Bronchial epithelial cell (primary cell): ENCODE data around the gene COL11A1. TPM values are rescaled to one million over a fixed set of nuclear protein-coding genes. Genes with fewer than 3 reads are reported as not detected.
A peak's percentile ranks its signal among the peaks of the same experiment; 100 is the strongest.

Experiments
- DNase-seq: peaks from one replicate; pipeline ENCODE4 v3.0.0-alpha.2; 2010; ENCODE audit warnings: low read depth
- FAIRE-seq: peaks from 2 replicates; lab custom pipeline; 2011; peaks lifted over from hg19 to GRCh38; lab: Jason Lieb, UNC
- H3K27me3 ChIP-seq: 2 replicates; pipeline ENCODE4 v1.5.1; 2011; ENCODE audit warnings: low read length; ENCODE audit not compliant: control insufficient read depth, insufficient read depth
- H3K36me3 ChIP-seq: 2 replicates; pipeline ENCODE4 v1.5.1; 2011; ENCODE audit warnings: low read length; ENCODE audit not compliant: control insufficient read depth, insufficient read depth
- H3K4me3 ChIP-seq: 2 replicates; pipeline ENCODE4 v1.5.1; 2011; ENCODE audit warnings: mild to moderate bottlenecking, low read depth, low read length, control low read depth
- total RNA-seq: library from RNA; depleted of rRNA; stranded (reverse); fragments of >200 nt; gene quantifications from 2 replicates; pipeline ENCODE4 v1.2.1, GENCODE V29; 2014
- TF ChIP-seq, protein P1 (sequence below): IDR thresholded peaks from 2 replicates; pipeline ENCODE4 v1.5.1; 2011; ENCODE audit warnings: mild to moderate bottlenecking, moderate library complexity, low read length, control low read depth, inconsistent platforms; ENCODE audit not compliant: insufficient read depth, severe bottlenecking

Gene COL11A1
- total RNA-seq, 1 donor from 2014 or later: 0.26 TPM

DNA sequence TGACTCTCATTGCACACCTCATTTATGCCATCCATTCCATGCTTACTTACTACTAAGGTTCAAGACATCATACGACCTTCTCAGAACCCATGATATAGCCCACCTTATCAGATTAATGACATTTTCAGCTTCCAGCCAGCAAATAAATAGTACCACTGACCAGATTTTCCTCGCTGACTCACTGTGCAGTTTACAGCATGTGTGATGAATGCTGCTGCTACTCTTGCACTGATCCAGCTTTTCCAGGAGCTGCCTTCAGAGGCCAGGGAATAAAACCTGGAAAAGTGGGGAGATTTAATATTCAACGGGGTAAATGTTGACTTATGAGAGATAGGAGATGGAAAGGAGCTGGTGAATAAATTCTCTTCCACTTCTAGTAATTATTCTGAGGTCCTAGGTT lies 247.1 kb downstream of the COL11A1 start:
- H3K27me3 ChIP-seq: no peaks in the 10 kb centered on the region
- H3K36me3 ChIP-seq: no peaks in the 10 kb centered on the region
- no peak overlapping the region for H3K4me3 ChIP-seq
- peak; percentile 7 for DNase-seq
- no peak for FAIRE-seq
- TF ChIP-seq, protein P1, sequence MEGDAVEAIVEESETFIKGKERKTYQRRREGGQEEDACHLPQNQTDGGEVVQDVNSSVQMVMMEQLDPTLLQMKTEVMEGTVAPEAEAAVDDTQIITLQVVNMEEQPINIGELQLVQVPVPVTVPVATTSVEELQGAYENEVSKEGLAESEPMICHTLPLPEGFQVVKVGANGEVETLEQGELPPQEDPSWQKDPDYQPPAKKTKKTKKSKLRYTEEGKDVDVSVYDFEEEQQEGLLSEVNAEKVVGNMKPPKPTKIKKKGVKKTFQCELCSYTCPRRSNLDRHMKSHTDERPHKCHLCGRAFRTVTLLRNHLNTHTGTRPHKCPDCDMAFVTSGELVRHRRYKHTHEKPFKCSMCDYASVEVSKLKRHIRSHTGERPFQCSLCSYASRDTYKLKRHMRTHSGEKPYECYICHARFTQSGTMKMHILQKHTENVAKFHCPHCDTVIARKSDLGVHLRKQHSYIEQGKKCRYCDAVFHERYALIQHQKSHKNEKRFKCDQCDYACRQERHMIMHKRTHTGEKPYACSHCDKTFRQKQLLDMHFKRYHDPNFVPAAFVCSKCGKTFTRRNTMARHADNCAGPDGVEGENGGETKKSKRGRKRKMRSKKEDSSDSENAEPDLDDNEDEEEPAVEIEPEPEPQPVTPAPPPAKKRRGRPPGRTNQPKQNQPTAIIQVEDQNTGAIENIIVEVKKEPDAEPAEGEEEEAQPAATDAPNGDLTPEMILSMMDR: no peak

DNA sequence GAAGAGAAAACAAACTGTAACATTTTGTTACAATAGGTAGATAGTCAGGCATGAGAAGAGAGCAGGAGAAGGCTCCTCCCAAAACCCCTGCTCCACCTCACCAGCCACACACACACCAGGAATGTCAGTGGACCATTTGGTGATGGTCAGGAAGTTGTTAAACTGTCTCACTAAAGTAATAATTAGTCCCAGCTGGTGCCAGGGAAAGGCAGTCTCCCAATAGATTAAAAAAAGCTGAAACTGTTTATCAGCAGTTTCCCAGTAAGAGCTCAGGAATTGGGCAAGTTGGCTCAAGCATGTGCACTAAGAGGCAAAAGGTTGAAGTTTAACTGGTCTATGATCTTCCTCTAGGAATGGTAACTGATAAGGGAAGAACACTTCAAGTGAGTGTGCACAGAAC lies 249.6 kb downstream of the COL11A1 start:
- no peak overlapping the region for H3K4me3 ChIP-seq
- FAIRE-seq: no peak
- H3K36me3 ChIP-seq: no peaks in the 10 kb centered on the region
- H3K27me3 ChIP-seq: no peaks in the 10 kb centered on the region
- no peak for DNase-seq
- TF ChIP-seq, protein P1: no peak

DNA sequence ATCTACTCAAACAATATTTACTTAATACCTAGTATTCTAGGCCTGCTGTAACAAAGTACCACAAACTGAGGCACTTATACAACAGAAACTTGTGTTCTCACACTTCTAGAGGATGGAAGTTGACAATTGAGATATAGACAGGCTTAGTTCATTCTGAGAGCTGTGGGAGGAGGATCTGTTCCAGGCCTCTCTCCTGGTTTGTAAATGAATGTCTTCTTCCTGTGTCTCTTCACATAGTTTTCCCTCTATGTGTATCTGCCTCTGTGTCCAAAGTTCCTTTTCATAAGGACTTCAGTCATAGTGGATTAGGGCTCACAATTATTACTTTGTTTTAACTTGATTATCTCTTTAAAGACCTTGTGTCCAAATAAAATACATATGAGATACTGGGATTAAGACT lies 251.1 kb downstream of the COL11A1 start:
- FAIRE-seq (no peak), DNase-seq (no peak)
- TF ChIP-seq, protein P1: no peak
- Histone ChIP-seq H3K4me3 (no peak overlapping the region), H3K36me3 (no peaks in the 10 kb centered on the region), H3K27me3 (no peaks in the 10 kb centered on the region)

DNA sequence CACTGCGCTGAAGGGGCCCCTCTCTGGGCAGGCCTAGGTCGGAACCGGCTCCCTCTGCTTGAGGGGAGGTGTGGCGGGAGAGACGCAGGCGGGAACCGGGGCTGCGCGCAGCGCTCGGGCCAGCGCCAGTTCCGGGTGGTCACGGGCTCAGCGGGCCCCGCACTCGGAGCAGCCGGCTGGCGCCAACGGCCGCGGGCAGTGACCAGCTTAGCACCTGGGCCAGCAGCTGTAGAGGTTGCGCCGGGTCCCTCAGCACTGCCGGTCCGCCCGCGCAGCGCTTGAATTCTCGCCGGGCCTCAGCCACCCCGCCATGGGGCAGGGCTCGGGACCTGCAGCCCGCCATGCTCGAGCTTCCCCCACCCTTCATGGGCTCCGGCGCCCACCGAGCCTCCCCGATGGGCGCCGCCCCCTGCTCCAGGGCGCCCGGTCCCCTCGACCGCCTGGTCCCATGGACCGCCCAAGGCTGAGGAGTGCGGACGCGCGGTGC lies 254.6 kb downstream of the COL11A1 start:
- TF ChIP-seq, protein P1: no peak
- Histone ChIP-seq H3K27me3 (no peaks in the 10 kb centered on the region), H3K36me3 (no peaks in the 10 kb centered on the region), H3K4me3 (no peak overlapping the region)
- FAIRE-seq (no peak), DNase-seq (no peak)

DNA sequence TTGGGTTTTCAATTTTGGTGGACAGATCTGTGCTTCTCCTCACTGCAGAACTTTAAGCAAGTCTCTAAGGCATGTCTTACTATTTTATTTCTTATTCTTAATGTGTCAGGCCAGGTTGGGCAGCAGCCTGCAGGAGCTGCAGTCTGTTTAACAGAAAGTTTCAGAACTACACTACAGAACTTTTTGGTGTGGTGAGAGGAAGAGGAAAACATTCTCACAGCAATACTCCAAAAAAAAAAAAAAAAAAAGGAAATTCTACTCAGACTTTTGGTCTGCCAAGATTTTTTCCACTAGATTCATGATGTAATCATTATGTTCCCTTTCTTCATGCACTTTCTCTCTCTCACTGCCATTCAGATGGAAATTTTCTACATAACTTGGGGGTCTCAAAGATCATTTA lies 255.2 kb downstream of the COL11A1 start:
- TF ChIP-seq, protein P1: no peak
- H3K36me3 ChIP-seq: no peaks in the 10 kb centered on the region
- DNase-seq: no peak
- no peak overlapping the region for H3K4me3 ChIP-seq
- H3K27me3 ChIP-seq: no peaks in the 10 kb centered on the region
- FAIRE-seq: no peak

DNA sequence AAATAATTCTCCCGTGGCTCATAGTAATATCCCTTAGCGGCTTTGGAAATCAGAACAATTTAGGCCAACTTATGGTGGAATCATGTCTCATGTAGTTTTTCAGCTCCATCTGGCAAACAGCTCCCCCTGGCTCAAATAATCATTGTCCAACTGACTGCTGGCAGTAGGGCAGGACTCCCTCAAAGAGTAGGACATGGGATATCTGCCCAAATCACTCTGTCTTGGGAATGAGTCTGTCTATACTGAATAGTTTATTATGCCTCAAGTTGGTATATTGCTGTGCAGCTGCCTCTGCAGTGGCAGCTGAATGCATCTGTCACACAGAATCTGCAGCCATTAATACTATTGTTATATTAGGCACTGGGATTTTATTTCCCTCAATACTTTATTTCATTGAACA lies 255.7 kb downstream of the COL11A1 start:
- no peaks in the 10 kb centered on the region for H3K36me3 ChIP-seq
- H3K27me3 ChIP-seq: no peaks in the 10 kb centered on the region
- DNase-seq (no peak), FAIRE-seq (no peak)
- no peak overlapping the region for H3K4me3 ChIP-seq
- TF ChIP-seq, protein P1: no peak
